HG03196 (cell line): ENCODE measurements around the gene PUDP.
"Not testable (repeated sequence)": the region's sequence is repeated elsewhere in the genome, so short reads cannot be mapped to it uniquely, and the experiment has no call there.

ENCODE experiments used
- ATAC-seq: cut with Tn5 transposase; IDR thresholded peaks from one replicate; pipeline ENCODE4 v1.9.1; 2021; ENCODE audit not compliant: unreplicated experiment

PUDP gene

DNA sequence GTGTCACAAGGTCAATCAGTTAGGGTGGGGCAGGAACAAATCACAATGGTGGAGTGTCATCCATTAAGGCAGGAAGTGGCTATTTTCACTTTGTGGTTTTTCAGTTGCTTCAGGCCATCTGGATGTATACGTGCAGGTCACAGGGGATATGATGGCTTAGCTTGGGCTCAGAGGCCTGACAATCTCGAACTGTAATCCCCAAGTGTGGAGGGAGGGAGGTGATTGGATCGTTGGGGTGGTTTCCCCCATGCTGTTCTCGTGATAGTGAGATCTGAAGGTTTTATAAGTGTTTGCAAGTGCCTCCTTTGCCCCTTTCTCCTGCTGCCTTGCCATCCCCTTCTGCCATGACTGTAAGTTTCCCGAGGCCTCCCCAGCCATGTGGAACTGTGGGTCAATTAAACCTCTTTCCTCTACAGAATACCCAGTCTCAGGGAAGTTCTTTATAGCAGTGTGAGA lies 37.1 kb downstream of the PUDP start:
- ATAC-seq, result peak; percentile 51

DNA sequence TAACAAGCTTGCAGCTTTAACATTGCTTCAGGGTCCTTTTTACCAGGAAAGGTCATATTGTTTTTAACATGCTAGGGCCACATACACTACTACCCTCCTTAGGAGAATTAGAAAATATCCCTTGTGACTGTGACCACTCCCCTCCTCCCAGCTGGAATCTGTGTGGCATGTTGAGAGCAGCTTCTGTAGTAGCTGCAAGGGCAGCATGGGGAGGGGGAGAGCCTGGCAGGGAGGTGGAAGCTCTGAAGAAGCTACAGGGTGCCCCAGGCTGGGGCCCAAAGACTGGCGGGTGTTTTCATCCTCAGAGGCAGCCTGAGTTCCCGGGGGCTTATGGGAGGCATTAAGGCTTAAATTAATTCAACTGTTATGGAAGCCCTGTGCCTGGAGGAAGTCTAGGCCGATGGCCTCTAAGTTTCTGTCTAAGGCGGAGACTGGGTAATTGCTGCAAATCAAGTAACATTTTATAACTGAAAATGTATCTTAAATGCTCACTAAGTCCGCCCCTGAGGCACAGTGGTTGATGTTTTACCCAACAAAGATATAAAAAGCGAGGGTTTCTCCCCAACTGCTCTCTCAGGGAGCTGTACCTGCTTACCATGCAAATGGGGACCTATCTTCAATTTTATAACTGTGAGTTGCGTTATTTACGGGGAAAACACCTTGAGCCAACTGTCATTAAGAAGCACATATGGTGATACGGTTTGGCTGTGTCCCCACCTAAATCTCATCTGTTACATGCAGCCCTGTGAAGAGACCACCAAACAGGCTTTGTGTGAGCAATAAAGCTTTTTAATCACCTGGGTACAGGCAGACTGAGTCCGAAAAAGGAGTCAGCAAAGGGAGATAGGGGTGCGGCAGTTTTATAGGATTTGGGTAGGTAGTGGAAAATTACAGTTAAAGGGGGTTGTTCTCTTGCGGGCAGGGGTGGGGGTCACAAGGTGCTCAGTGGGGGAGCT lies 37.8 kb downstream of the PUDP start:
- peak; percentile 47 for ATAC-seq

DNA sequence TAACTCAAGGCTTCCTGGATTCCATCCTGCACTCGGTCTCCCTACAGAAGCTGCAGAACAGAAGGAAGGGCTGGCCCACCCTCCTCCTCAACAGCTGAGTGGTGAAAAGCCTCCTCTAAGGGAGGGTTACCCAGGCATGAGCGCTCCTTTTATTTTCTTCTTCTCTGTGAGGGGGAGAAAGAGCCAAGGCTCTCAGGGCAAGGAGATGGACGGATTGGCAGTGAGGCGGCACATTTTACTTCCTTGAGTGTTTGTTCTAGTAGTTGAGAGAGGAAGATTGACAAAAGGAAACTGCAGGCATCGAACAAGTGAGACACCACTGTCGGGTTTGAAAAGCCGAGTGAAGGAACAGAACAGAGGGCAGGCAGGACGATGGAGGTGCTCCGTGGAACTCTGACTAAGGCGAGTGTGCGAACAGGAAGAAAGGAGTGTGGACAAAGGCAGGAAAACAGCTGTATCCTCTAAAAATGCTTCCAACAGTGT lies 38.9 kb downstream of the PUDP start:
- ATAC-seq, result no peak

- ATAC-seq, result no peak
These were observed 39.9 kb downstream of the PUDP start for GRCh38 chrX:7108030-7108429.

- no peak for ATAC-seq
These were observed 41.3 kb downstream of the PUDP start for GRCh38 chrX:7106649-7107048.

GRCh38 chrX:7102119-7102518 lies 45.8 kb downstream of the PUDP start:
- no peak for ATAC-seq

DNA sequence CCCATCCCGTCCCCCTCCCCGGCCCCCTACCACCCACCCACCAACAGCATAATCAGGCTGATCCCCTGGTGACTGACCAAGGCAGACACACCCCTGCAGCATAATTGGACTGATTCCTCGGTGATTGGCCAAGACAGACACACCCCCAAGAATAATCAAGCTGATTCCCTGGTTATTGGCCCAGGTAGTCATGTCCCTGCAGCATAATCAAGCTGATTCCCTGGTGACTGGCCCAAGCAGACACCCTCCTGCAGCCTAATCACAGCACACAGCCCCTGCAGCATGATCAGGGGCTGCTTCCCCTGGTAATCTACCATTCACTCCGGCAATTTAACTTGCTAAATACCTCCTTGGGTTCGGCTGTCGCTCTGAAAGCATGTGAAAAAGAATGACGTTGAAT lies 47.9 kb downstream of the PUDP start:
- no peak for ATAC-seq

GRCh38 chrX:7095657-7096056 lies 52.3 kb downstream of the PUDP start:
- not testable (repeated sequence) for ATAC-seq

- ATAC-seq, result no peak
These were observed 54.6 kb downstream of the PUDP start for GRCh38 chrX:7093305-7093704.

GRCh38 chrX:7092543-7092942 lies 55.4 kb downstream of the PUDP start:
- ATAC-seq, result no peak

DNA sequence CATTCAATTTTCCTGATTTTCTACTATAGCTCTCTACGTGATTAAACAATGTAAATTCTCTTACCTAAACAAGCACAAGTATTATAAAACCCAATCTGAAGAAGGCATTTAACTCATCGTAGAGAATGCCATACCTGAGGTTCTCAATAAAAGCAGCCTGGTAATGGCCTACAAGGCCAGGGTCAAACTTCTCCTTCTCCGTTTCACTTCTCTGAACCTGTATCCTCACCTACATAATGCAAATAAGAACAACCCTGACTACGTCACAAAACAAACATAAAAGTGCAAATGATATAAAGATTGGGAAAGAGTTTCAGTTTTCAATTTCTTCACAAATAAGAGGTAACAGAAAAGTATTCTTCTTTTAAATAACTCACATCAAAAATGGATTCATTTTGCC lies 56.0 kb downstream of the PUDP start:
- ATAC-seq, result no peak

DNA sequence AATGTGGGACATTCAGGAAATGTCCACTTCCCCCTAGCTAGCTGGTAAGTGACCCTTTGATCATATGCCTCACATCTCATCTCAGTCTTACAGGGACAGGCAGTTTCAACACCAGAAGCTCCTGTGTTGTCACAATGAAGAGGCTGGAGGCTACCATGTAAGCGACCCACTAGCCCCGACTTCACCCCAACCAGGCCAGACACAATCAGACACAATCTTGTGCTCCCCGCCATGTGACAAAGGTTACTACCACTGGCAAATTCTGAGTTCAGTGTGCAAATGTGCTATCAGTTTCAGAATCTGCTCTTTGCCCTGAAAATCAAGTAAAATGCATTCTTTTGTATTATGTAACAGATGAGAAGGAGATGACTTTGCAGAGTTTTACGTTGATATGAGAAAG lies 57.3 kb downstream of the PUDP start:
- ATAC-seq, result no peak

- ATAC-seq, result no peak
These were observed 58.9 kb downstream of the PUDP start for GRCh38 chrX:7088968-7089615.

GRCh38 chrX:7086384-7086783 lies 61.6 kb downstream of the PUDP start:
- peak; percentile 43 for ATAC-seq

DNA sequence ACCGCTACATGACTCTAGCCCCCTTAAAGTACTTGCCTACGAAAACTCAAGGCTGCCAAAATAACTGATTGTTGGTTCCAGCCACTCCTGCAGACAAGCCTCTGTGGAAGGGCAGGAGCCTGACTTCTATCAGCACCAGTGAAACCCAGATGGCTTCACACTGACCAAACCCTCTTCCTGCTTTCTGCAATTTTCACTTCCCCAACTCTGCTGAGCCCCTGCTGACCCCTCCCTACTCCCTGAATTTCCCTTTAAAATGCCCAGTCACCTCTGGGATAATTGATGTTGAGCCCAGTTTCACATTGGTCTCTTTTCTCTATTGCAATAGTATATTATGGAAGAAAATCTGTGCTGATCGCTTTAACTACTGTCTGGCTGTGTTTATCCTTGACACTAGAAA lies 62.1 kb downstream of the PUDP start:
- ATAC-seq, result no peak

- no peak for ATAC-seq
These were observed 63.1 kb downstream of the PUDP start for GRCh38 chrX:7084841-7085240.

DNA sequence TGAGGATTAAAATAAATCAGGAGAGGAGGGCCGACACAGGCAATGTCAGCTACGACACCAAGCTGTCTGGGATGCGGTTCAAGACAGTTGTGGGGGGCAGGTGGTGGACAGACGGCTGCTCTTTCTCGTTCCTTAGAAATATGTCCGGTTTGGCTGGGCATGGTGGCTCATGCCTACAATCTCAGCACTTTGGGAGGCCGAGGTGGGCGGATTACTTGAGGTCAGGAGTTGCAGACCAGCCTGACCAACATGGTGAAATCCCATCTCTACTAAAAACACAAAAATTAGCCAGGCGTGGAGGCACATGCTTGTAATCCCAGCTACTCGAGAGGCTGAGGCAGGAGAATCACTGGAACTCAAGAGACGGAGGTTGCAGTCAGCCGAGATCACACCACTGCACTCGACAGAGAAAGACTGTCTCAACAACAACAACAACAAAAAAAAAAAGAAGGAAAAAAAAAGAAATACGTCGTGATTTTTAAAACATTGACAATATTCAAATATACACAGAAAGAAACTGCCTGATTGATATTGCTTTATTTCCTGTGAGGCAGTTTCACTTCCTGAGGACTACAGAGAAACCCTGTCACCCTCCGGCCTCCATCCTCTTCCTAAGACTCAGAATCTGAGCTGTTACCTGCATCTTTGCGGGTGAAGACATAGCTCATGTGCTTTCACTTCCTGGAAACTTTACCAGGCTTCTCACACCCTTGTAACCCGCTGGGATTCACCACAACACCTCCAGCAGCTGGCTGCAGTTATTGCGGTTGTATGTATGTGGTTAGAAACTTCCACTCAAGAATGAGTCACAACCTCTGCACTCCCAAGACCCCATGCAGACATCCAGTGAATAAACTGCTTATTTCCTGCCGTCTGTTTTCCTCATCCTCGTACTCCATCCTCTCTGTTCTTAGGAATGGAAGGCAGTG lies 64.2 kb downstream of the PUDP start:
- ATAC-seq, result peak; percentile 72

- ATAC-seq, result no peak
These were observed 64.9 kb downstream of the PUDP start for GRCh38 chrX:7083021-7083420.

- ATAC-seq, result no peak
These were observed 65.4 kb downstream of the PUDP start for GRCh38 chrX:7082556-7082955.

DNA sequence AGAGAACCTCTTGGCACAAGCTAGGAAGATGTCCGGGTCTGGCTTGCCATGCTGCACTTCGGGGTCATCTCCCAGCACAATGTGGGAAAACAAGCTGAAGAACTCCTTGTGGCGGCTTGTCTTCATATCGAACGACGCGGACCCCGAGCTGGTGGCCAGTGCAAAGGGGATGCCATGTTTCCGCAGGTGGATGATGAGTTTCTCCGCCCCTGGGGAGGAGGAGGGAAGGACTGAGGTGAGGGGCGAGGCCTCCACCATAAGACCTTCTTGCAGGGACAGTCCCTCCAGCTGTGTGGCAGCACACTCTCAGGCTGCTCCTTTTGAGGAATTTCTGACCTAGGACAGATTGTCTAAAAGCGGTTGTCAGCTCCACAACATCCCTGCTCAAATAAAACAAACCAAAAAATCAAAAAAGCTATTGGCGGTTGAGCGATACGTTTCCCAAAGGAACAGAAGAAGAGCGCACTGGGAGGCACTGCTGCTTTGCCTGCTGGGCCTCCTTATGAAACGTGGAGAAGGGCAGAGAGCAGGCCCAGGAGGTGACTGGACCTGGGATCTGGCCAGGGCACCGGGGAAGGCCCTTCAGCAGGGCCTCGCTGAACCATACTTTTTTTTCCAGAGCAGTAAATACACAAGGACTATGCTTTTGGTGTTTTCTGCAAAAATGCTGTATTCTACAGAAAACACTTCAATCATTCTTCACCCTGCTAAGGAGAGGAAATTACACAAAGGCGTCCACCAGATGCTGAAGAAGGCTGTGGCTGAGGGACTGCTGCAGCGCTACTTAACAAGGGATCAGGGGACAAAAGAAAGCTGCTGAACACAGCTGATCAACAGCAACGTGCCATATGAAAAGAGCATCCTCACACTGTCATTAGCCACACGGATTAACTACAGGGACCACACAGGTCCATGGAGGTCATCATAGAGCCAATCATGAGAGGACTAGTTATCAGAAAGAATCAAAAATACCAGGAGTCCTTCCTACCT lies 70.4 kb downstream of the PUDP start:
- ATAC-seq, result no peak
